ENCODE data around the gene AFF3. TPM values are rescaled to one million over a fixed set of nuclear protein-coding genes. Genes with fewer than 3 reads are reported as not detected.
A peak's percentile ranks its signal among the peaks of the same experiment; 100 is the strongest.

AFF3 gene
- polyA plus RNA-seq, 3 donors from 2014 or later, result 1.4 to 7.4 (median 3.8) TPM

DNA sequence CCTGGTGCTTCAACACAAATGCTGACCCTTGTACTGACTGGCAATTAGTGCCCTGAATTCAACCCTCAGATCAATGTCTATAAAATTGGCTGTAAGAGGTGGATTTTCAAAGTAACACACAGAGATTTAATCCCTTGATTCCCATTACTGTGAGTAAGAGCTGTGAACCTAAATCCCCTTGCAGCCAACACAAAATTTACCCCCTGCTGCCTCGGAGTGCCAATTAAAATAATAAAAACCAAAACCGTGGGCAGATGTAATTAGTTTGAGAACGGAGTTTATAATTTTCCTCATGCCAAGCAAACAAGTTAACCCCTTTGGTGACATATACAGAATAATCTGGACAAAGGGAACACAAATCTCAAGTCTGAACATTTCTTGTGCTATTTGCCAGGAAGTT, 596.8 kb downstream of the AFF3 start:
- DNase-seq, result no peak
- peaks cover 0 to 2% (median 0%) of the 10 kb centered on the region in 3 donors for H3K27me3 Mint-ChIP-seq (ENCODE audit: low read depth in 3 of 3)
- H3K9me3 Mint-ChIP-seq, result no peaks in the 10 kb centered on the region
- H3K36me3 Mint-ChIP-seq, result no peaks in the 10 kb centered on the region
- no peak overlapping the region for H3K27ac Mint-ChIP-seq
- H3K4me3 Mint-ChIP-seq, result no peak overlapping the region
- no peaks in the 10 kb centered on the region for H3K4me1 Mint-ChIP-seq

DNA sequence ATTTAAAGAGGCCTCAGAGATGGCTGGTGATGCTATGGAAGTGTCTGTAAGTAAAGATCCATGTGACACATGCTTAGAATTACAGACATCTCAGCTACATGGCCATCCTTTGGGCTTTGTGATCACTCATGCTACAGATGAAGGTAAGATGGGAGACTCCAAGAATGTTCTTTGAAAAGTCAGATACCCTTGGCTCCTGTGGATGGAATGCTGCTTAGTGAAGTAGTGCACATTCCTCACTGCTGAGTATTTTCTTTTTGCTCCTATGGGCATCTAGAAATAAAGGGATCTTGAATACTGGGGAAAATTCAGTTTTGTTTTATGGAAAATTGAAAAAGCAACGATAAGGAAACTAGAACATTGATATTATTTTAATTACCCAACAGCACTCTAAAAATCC, 597.3 kb downstream of the AFF3 start:
- H3K36me3 Mint-ChIP-seq, result no peaks in the 10 kb centered on the region
- H3K9me3 Mint-ChIP-seq, result no peaks in the 10 kb centered on the region
- H3K4me1 Mint-ChIP-seq, result no peaks in the 10 kb centered on the region
- no peak overlapping the region for H3K4me3 Mint-ChIP-seq
- no peak overlapping the region for H3K27ac Mint-ChIP-seq
- H3K27me3 Mint-ChIP-seq (ENCODE audit: low read depth in 3 of 3), result peaks cover 0 to 2% (median 0%) of the 10 kb centered on the region in 3 donors
- DNase-seq, result no peak

DNA sequence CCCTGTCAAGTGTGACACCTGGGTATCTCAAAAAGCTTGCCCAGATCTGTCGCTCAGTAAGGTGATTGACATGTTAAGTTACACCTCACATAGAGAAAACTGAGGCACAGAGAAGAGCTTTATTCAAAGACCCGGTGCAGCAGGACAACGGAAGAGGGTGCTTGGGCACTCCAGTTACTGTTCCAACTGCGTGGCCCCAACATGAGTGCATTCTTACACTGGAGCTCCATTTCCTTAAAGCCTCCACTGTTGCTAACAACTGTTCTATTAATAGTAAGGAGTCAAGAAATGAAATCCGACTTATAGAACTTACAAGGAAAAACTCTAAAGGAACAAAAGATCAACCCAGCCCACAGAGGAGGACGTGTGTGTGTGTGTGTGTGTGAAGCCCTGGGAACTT, 597.8 kb downstream of the AFF3 start:
- no peak overlapping the region for H3K4me3 Mint-ChIP-seq
- H3K9me3 Mint-ChIP-seq, result no peaks in the 10 kb centered on the region
- no peaks in the 10 kb centered on the region for H3K36me3 Mint-ChIP-seq
- DNase-seq, result no peak
- H3K4me1 Mint-ChIP-seq, result no peaks in the 10 kb centered on the region
- H3K27ac Mint-ChIP-seq, result no peak overlapping the region
- peaks cover 0 to 2% (median 0%) of the 10 kb centered on the region in 3 donors for H3K27me3 Mint-ChIP-seq (ENCODE audit: low read depth in 3 of 3)

DNA sequence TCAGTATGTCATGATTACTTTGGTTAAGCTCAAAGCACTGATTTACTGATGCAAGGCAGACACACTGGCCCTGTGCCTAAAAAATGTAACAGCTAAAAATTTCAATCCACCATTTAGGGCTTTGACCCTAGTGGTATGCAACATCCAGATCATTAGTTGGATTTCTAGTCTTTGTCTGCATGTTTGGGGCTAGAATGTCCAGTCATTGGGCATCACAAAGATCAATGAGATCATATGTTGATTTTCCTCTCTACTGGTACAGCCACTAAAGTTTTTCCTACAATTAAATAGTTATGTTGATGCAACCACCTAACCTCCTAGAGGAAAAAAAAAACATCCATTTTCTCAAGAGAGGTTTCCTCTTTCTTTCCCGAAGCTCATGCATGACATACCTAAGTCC, 599.1 kb downstream of the AFF3 start:
- DNase-seq, result no peak
- Mint-ChIP-seq H3K4me3 (no peak overlapping the region), H3K36me3 (no peaks in the 10 kb centered on the region), H3K27ac (no peak overlapping the region), H3K4me1 (no peaks in the 10 kb centered on the region), H3K9me3 (no peaks in the 10 kb centered on the region), H3K27me3 (ENCODE audit: low read depth in 3 of 3) (peaks cover 0 to 5% (median 0%) of the 10 kb centered on the region in 3 donors)

DNA sequence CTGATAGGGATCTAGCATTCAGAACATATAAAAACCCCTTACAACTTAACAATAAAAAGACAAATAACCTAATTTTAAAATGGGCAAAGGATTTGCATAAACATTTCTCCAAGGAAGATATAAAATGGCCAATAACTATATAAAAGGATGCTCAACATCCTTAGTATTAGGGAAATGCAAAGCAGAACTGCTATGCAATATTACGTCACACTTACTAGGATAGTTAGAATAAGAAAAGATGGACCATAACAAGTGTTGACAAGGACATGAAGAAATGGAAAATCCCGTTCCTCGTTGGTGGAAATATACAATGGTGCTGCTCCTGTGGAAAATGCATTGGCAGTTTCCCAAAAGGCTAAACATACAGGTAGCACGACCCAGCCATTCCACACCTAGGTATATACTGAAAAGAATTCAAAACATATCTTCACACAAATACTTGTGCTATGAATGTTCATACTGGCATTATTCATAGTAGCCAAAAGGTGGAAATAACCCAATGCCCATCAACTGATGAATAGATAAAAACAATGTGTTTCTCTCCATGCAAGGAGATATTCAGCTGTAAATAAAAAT, 604.4 kb downstream of the AFF3 start:
- DNase-seq, result no peak
- Mint-ChIP-seq H3K9me3 (no peaks in the 10 kb centered on the region), H3K4me1 (no peaks in the 10 kb centered on the region), H3K4me3 (no peak overlapping the region), H3K36me3 (no peaks in the 10 kb centered on the region), H3K27me3 (ENCODE audit: low read depth in 3 of 3) (peaks cover 2 to 6% (median 4%) of the 10 kb centered on the region in 3 donors), H3K27ac (peak overlapping the region in 1 of 6 donors; percentile 3)

DNA sequence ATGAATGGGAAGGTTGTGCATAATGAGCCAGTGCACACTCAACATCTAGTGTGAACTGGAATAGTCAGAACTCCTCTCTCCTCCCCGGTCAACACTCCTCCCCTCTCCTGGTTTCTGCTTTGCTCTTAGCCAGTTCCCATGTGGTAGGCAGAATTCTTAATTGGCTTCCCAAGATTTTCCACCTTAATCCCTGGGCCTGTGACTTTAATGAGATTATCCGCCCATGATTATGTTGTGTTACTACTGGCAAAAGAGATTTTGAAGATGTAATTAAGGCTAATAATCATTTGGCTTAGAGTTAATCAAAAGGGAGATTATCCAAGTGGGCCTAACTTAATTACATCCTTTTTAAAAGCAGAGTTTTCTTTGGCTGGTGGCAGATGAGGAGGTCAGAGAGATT, 618.3 kb downstream of the AFF3 start:
- H3K36me3 Mint-ChIP-seq, result peaks cover 0 to 3% (median 0%) of the 10 kb centered on the region in 3 donors
- H3K27me3 Mint-ChIP-seq (ENCODE audit: low read depth in 3 of 3), result peaks cover 1 to 8% (median 2%) of the 10 kb centered on the region in 3 donors
- no peak for DNase-seq
- no peak overlapping the region for H3K27ac Mint-ChIP-seq
- no peaks in the 10 kb centered on the region for H3K4me1 Mint-ChIP-seq
- no peak overlapping the region for H3K4me3 Mint-ChIP-seq
- no peaks in the 10 kb centered on the region for H3K9me3 Mint-ChIP-seq

DNA sequence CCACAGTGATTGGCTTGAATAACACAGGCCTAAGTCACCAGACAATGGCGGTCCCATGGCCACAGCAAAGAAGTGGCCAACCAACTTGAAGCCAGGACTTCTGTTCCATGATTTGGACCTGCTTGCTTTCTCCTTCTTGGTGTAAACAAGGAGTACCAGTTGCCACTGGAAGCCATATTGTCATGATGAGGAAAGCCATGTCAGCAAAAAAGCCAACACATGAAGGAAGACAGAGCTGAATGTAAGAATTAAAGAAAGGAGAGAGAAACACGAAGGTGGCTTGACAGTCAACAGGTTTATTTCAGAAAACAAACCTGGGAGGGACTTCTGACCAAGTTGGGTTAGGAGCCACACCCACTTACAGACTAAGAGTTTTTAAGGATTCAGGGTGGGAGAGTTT, 620.2 kb downstream of the AFF3 start:
- H3K4me1 Mint-ChIP-seq, result no peaks in the 10 kb centered on the region
- H3K27ac Mint-ChIP-seq, result no peak overlapping the region
- peaks cover 1 to 10% (median 2%) of the 10 kb centered on the region in 3 donors for H3K27me3 Mint-ChIP-seq (ENCODE audit: low read depth in 3 of 3)
- H3K36me3 Mint-ChIP-seq, result peaks cover 0 to 3% (median 0%) of the 10 kb centered on the region in 3 donors
- H3K4me3 Mint-ChIP-seq, result no peak overlapping the region
- H3K9me3 Mint-ChIP-seq, result no peaks in the 10 kb centered on the region
- DNase-seq, result no peak

DNA sequence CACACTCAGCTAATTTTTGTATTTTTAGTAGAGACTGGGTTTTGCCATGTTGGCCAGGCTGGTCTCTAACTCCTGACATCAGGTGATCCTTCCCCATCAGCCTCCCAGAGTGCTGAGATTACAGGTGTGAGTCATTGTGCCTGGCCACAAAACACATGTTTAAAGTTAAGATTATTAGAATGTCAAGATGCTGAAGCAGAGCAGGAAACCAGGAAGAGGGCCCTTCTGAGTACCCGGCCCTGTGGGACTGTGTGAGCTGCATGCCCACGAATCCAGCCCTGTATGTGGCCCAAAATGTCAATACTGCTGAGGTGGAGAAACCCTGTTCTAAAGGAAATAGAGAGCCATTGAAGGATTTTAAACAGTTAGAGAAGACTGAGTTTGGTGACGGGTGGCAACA, 621.6 kb downstream of the AFF3 start:
- no peak overlapping the region for H3K27ac Mint-ChIP-seq
- H3K27me3 Mint-ChIP-seq (ENCODE audit: low read depth in 3 of 3), result peaks cover 2 to 10% (median 4%) of the 10 kb centered on the region in 3 donors
- H3K4me1 Mint-ChIP-seq, result no peaks in the 10 kb centered on the region
- H3K36me3 Mint-ChIP-seq, result peaks cover 0 to 3% (median 0%) of the 10 kb centered on the region in 3 donors
- H3K9me3 Mint-ChIP-seq, result no peaks in the 10 kb centered on the region
- no peak for DNase-seq
- no peak overlapping the region for H3K4me3 Mint-ChIP-seq

DNA sequence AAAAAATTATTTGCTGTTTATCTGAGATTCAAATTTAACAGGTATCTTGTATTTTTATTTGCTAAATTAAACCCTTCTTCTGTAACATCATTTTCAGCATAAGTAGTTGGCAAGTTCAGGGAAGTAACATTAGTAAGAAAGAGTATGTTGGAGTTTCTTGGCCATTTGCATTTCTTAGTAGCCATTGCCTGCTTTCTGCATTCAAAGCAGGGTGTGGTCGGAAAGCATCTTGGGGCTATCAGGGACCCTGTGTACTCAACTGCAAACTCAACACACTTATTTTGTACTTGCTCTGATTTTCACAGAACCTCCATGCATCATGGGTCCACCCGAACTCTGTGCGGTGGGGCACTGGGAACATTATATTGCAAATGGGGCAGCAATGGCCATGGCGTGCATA, 622.2 kb downstream of the AFF3 start:
- peaks cover 0 to 3% (median 0%) of the 10 kb centered on the region in 3 donors for H3K36me3 Mint-ChIP-seq
- H3K27ac Mint-ChIP-seq, result no peak overlapping the region
- no peak overlapping the region for H3K4me3 Mint-ChIP-seq
- no peak for DNase-seq
- peaks cover 0 to 1% (median 0%) of the 10 kb centered on the region in 6 donors for H3K9me3 Mint-ChIP-seq
- no peaks in the 10 kb centered on the region for H3K4me1 Mint-ChIP-seq
- peaks cover 2 to 10% (median 4%) of the 10 kb centered on the region in 3 donors for H3K27me3 Mint-ChIP-seq (ENCODE audit: low read depth in 3 of 3)

DNA sequence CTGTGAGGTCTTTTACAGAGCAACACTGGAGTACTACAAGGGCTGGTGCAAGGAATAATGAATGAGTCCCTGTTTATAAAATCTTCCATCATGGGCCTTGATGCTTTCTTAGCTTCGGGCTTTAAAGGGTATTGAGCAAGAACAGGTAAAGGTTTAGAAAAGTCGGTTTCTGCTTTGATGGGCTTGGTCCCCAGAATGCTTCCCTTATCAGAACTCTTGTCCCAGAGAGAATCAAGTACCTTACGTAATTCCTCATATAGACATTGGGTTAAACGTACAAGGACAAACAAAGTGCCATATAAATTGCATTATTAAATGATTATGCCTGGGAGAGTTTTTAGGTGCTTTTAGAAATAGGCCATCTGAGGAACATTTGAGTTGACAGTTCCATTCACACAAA, 628.0 kb downstream of the AFF3 start:
- Mint-ChIP-seq H3K27ac (no peak overlapping the region), H3K4me3 (no peak overlapping the region), H3K4me1 (no peaks in the 10 kb centered on the region), H3K36me3 (no peaks in the 10 kb centered on the region), H3K9me3 (peaks cover 0 to 1% (median 0%) of the 10 kb centered on the region in 6 donors), H3K27me3 (ENCODE audit: low read depth in 3 of 3) (peaks cover 3 to 9% (median 3%) of the 10 kb centered on the region in 3 donors)
- DNase-seq, result no peak

DNA sequence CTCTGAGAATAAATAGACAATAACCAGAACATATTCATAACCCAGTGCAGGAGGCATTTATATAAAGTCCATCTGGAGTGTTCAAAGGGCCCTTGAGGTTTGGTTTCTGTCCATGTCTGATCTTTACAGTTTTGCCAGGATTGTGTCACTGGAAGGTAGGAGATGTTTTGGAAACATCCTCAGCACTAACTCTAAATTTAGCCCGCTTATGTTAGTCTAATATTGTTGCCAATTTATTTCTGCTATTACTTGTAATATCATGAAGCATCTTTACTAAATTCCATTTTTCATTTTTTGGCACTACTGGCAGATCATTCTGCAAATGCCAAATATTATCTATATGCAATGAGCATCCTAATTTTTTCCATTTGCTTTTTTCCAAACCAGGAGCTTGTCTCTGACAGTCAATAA, 630.2 kb downstream of the AFF3 start:
- no peak for DNase-seq
- Mint-ChIP-seq H3K27ac (no peak overlapping the region), H3K27me3 (ENCODE audit: low read depth in 3 of 3) (peaks cover 3 to 5% (median 3%) of the 10 kb centered on the region in 3 donors), H3K4me1 (no peaks in the 10 kb centered on the region), H3K36me3 (no peaks in the 10 kb centered on the region), H3K9me3 (peaks cover 0 to 1% (median 0%) of the 10 kb centered on the region in 6 donors), H3K4me3 (no peak overlapping the region)

DNA sequence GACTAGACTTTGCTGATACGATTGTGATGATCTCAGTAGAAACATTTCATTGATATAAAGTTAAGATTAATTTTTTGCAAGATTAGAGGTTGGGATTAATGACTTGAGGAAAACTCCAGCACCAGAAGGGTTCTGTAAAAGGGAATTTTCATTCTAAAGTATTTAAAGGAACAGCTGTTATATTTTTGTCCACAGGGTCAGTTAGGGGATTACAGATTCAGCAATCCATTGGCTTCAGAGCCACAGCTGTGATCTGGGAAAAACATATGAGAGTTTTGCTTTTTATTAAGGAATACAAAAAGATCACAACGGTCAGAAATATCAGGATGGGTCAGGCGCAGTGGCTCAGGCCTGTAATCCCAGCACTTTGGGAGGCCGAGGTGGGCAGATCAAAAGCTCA, 633.0 kb downstream of the AFF3 start:
- no peaks in the 10 kb centered on the region for H3K4me1 Mint-ChIP-seq
- no peak overlapping the region for H3K27ac Mint-ChIP-seq
- peaks cover 2 to 5% (median 4%) of the 10 kb centered on the region in 3 donors for H3K27me3 Mint-ChIP-seq (ENCODE audit: low read depth in 3 of 3)
- no peak for DNase-seq
- H3K9me3 Mint-ChIP-seq, result no peaks in the 10 kb centered on the region
- no peak overlapping the region for H3K4me3 Mint-ChIP-seq
- no peaks in the 10 kb centered on the region for H3K36me3 Mint-ChIP-seq

DNA sequence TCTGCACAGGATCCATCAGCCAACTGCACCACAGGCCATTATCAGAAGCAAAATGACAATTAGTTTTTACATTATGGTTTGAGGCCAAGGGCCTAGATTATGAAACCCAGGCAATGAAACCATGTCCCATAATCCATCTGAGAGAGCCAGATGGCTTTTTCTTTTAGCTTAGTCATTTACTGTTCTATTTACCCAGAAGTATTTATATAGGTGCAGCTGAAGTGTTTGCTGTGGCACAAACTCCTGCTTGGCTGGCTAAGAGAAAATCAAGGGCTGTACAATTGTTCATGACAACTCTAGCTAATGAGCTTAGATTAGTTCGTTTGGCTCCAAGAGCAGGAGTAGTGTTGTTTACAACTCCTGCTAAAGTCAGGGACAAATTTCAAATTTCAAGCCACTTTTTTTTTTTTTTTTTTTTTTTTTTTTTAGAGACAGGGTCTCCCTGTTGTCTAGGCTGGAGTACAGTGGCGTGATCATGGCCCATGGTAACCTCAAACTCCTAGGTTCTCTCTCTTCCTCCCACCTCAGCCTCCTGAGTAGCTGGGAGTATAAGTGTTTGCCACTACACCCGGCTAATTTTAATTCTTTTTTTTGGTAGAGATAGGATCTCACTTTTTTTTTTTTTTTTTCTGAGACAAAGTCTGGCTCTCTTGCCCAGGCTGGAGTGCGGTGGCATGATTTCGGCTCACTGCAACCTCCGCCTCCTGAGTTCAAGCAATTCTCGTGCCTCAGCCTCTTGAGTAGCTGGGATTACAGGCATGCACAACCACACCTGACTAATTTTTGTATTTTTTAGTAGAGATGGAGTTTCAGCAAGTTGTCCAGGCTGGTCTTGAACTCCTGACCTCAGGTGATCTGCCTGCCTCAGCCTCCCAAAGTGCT, 634.2 kb downstream of the AFF3 start:
- Mint-ChIP-seq H3K36me3 (no peaks in the 10 kb centered on the region), H3K9me3 (no peaks in the 10 kb centered on the region), H3K27ac (no peak overlapping the region), H3K27me3 (ENCODE audit: low read depth in 3 of 3) (peaks cover 2 to 5% (median 2%) of the 10 kb centered on the region in 3 donors), H3K4me3 (no peak overlapping the region), H3K4me1 (no peaks in the 10 kb centered on the region)
- DNase-seq, result no peak

DNA sequence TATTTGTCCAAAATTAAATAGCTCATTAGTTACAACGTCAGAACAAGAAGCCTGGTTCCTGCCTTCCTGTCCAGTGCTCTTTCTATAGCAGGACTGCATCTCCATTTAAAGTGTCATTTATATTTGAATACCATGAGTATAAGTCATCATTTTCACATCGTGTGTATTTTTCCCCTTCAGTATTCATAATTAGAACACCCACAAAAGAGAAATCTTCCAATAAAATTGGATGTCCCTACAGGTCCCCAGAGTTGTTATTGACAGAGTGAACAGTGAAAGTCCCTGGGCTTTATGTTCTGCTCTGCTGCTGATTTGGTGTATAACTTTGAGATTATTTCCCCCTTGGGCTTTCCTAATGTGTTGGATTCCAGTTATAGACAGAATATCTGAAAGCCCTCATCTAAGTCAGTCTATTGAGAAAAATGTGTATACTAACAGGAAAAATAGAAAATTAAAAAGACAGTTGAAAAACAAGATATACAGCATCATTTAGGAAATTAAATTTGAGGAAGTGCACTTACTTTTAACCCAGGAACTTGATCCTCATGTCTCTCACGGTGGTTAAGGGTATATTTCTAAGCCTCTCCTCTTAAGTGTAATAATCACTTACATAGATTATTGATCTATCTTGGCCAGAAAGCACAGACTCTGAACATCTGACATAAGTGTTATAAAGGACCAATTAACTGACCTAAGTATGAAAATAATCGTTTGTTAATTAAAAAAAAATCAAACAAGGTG, 637.4 kb downstream of the AFF3 start:
- H3K4me1 Mint-ChIP-seq, result no peaks in the 10 kb centered on the region
- no peaks in the 10 kb centered on the region for H3K9me3 Mint-ChIP-seq
- no peak for DNase-seq
- peaks cover 2 to 6% (median 4%) of the 10 kb centered on the region in 3 donors for H3K27me3 Mint-ChIP-seq (ENCODE audit: low read depth in 3 of 3)
- no peak overlapping the region for H3K4me3 Mint-ChIP-seq
- H3K27ac Mint-ChIP-seq, result no peak overlapping the region
- H3K36me3 Mint-ChIP-seq, result no peaks in the 10 kb centered on the region
